ENCODE data around the gene TUBA4A. TPM values are rescaled to one million over a fixed set of nuclear protein-coding genes. Genes with fewer than 3 reads are reported as not detected.
"Not testable (repeated sequence)": the region's sequence is repeated elsewhere in the genome, so short reads cannot be mapped to it uniquely, and the experiment has no call there.

Gene TUBA4A
- total and polyA plus RNA-seq, 2 of the 4 experiments (the other 2 are of a cell fraction): 21.9 to 35.6 TPM

- TF ChIP-seq POLR2A (IDR thresholded peaks at IDR 0.05; ENCODE audit: low read depth, low read length): no peak
- TF ChIP-seq RCOR1 (IDR thresholded peaks at IDR 0.05; ENCODE audit: insufficient replicate concordance, low read length): no peak
- no peak for TF ChIP-seq MAZ (IDR thresholded peaks at IDR 0.05; ENCODE audit: borderline replicate concordance, low read depth, low read length)
- no peak for TF ChIP-seq MXI1 (IDR thresholded peaks at IDR 0.05; ENCODE audit: borderline replicate concordance, low read depth, low read length)
Observed at GRCh38 chr2:219204425-219205164, 49.1 kb downstream of the TUBA4A start (continued).

DNA sequence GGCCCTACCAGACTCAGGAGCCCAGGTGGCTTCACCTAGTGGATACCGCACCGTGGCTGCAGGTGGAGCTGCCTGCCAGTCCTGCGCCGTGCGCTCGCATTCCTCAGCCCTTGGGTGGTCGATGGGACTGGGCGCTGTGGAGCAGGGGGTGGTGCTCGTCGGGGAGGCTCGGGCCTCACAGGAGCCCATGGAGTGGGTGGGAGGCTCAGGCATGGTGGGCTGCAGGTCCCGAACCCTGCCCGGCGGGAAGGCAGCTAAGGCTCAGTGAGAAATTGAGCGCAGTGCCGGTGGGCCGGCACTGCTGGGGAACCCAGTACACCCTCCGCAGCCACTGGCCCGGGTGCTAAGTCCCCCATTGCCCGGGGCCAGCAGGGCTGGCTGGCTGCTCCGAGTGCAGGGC is 52.4 kb downstream of the TUBA4A start:
- H4K8ac ChIP-seq (ENCODE audit: low read depth in 2 of 2, low read length in 2 of 2); H3K9me3 ChIP-seq (ENCODE audit: control insufficient read depth, insufficient read depth, low read length); H3K79me1 ChIP-seq (ENCODE audit: low read depth in 1 of 2, low read length in 2 of 2); H3K36me3 ChIP-seq (ENCODE audit: control insufficient read depth, insufficient read depth, low read length); CTCF ChIA-PET; H3K9ac ChIP-seq (ENCODE audit: low read depth, low read length); H4K91ac ChIP-seq (ENCODE audit: insufficient read depth, low read depth, low read length); H3K4me1 ChIP-seq (ENCODE audit: control insufficient read depth, insufficient read depth, low read length); H3K18ac ChIP-seq (ENCODE audit: low read depth, low read length); DNase-seq; POLR2A ChIA-PET (ENCODE audit: unreplicated experiment); in situ Hi-C loops (cut with MboI; ENCODE audit: low sequenced_read_pairs); BruUV-seq (replicated peaks); H4K5ac ChIP-seq (ENCODE audit: low read depth, low read length); H2AK5ac ChIP-seq (ENCODE audit: low read depth, low read length); H4K20me1 ChIP-seq (ENCODE audit: insufficient read depth, low read length); H3K4me3 ChIP-seq (ENCODE audit: insufficient read depth, low read depth, low read length); H3K27ac ChIP-seq (ENCODE audit: insufficient read depth, low read length); H3K14ac ChIP-seq (replicated peaks; ENCODE audit: low read depth, low read length); H2AK9ac ChIP-seq (replicated peaks; ENCODE audit: low read depth, low read length, poor library complexity); H3K23ac ChIP-seq (ENCODE audit: low read depth, low read length); intact Hi-C loops (cut with micrococcal nuclease); H2AFZ ChIP-seq (replicated peaks; ENCODE audit: low read length, poor library complexity); H2BK5ac ChIP-seq (ENCODE audit: low read depth, low read length, poor library complexity, severe bottlenecking); H3K56ac ChIP-seq (ENCODE audit: extremely low read depth, insufficient read depth, low read length); dilution Hi-C loops (cut with HindIII; ENCODE audit: low sequenced_read_pairs, unreplicated experiment); H2BK20ac ChIP-seq (ENCODE audit: low read depth, low read length); H3K9me1 ChIP-seq (ENCODE audit: insufficient read depth, low read length); H2BK120ac ChIP-seq (ENCODE audit: low read depth, low read length); ATAC-seq (ENCODE audit: low read depth); H3K4me2 ChIP-seq (ENCODE audit: low read depth, low read length); H3K27me3 ChIP-seq (ENCODE audit: control insufficient read depth, insufficient read depth, low read length); H3K4ac ChIP-seq (ENCODE audit: low read depth, low read length); H2BK15ac ChIP-seq (ENCODE audit: low read depth, low read length): not testable (repeated sequence)
- 100% methylated on average over 2 of the region's 21 CpGs; no CpG with 5 or more reads in 1 of the 2 experiments for WGBS, 2 experiments (ENCODE audit: extremely low coverage in 2 of 2, insufficient read length in 1 of 2)

DNA sequence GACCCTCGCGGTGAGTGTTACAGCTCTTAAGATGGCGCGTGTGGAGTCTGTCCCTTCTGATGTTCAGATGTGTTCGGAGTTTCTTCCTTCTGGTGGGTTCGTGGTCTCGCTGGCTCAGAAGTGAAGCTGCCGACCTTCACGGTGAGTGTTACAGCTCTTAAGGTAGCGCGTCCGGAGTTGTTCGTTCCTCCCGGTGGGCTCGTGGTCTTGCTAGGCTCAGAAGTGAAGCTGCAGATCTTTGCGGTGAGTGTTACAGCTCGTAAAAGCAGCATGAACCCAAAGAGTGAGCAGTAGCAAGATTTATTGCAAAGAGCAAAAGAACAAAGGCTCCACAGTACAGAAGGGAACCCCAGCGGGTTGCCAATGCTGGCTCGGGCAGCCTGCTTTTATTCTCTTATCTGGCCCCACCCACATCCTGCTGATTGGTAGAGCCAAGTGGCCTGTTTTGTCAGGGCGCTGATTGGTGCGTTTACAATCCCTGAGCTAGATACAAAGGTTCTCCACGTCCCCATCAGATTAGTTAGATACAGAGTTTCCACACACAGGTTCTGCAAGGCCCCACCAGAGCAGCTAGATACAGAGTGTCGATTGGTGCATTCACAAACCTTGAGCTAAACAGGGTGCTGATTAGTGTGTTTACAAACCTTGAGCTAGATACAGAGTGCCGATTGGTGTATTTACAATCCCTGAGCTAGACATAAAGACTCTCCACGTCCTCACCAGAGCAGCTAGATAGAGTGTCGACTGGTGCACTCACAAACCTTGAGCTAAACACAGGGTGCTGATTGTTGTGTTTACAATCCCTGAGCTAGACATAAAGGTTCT is 53.0 kb downstream of the TUBA4A start:
- H3K9me1 ChIP-seq (ENCODE audit: insufficient read depth, low read length); POLR2A ChIA-PET (ENCODE audit: unreplicated experiment); H3K36me3 ChIP-seq (ENCODE audit: control insufficient read depth, insufficient read depth, low read length); H3K9me3 ChIP-seq (ENCODE audit: control insufficient read depth, insufficient read depth, low read length); H3K27me3 ChIP-seq (ENCODE audit: control insufficient read depth, insufficient read depth, low read length); DNase-seq; H2AFZ ChIP-seq (replicated peaks; ENCODE audit: low read length, poor library complexity); BruUV-seq (replicated peaks); H3K79me1 ChIP-seq (ENCODE audit: low read depth in 1 of 2, low read length in 2 of 2); H3K9ac ChIP-seq (ENCODE audit: low read depth, low read length); H4K91ac ChIP-seq (ENCODE audit: insufficient read depth, low read depth, low read length); H3K14ac ChIP-seq (replicated peaks; ENCODE audit: low read depth, low read length); H4K20me1 ChIP-seq (ENCODE audit: insufficient read depth, low read length); dilution Hi-C loops (cut with HindIII; ENCODE audit: low sequenced_read_pairs, unreplicated experiment); CTCF ChIA-PET; in situ Hi-C loops (cut with MboI; ENCODE audit: low sequenced_read_pairs); H4K8ac ChIP-seq (ENCODE audit: low read depth in 2 of 2, low read length in 2 of 2); H3K27ac ChIP-seq (ENCODE audit: insufficient read depth, low read length); H2BK5ac ChIP-seq (ENCODE audit: low read depth, low read length, poor library complexity, severe bottlenecking); H2BK15ac ChIP-seq (ENCODE audit: low read depth, low read length); H3K23ac ChIP-seq (ENCODE audit: low read depth, low read length); H2BK120ac ChIP-seq (ENCODE audit: low read depth, low read length); H2AK5ac ChIP-seq (ENCODE audit: low read depth, low read length); H3K4ac ChIP-seq (ENCODE audit: low read depth, low read length); H3K4me3 ChIP-seq (ENCODE audit: insufficient read depth, low read depth, low read length); intact Hi-C loops (cut with micrococcal nuclease); H2BK20ac ChIP-seq (ENCODE audit: low read depth, low read length); H3K4me1 ChIP-seq (ENCODE audit: control insufficient read depth, insufficient read depth, low read length); H3K18ac ChIP-seq (ENCODE audit: low read depth, low read length); H3K4me2 ChIP-seq (ENCODE audit: low read depth, low read length); ATAC-seq (ENCODE audit: low read depth); H4K5ac ChIP-seq (ENCODE audit: low read depth, low read length); H2AK9ac ChIP-seq (replicated peaks; ENCODE audit: low read depth, low read length, poor library complexity); H3K56ac ChIP-seq (ENCODE audit: extremely low read depth, insufficient read depth, low read length): not testable (repeated sequence)
- WGBS, 2 experiments (ENCODE audit: extremely low coverage in 2 of 2, insufficient read length in 1 of 2): 88% methylated on average over 14 of the region's 26 CpGs; no CpG with 5 or more reads in 1 of the 2 experiments

Data from IMR-90 (cell line).